Nephron progenitor cell (in vitro differentiated cells): ENCODE results near the gene LRP4.
A peak's percentile ranks its signal among the peaks of the same experiment; 100 is the strongest.

Experiments used
- DNase-seq: peaks from one replicate; pipeline ENCODE4 v3.0.0; 2021
- H3K27ac Mint-ChIP-seq: 2 replicates; pipeline ENCODE4 v1.8.0; 2021; ENCODE audit warnings: mild to moderate bottlenecking, moderate library complexity, mixed read lengths
- H3K27me3 Mint-ChIP-seq: 2 replicates; pipeline ENCODE4 v1.8.0; 2021; ENCODE audit warnings: mild to moderate bottlenecking, low read depth, mixed read lengths; ENCODE audit not compliant: poor library complexity
- H3K36me3 Mint-ChIP-seq: 2 replicates; pipeline ENCODE4 v1.8.0; 2021; ENCODE audit warnings: low read depth, mixed read lengths
- H3K4me1 Mint-ChIP-seq: 2 replicates; pipeline ENCODE4 v1.8.0; 2021; ENCODE audit warnings: mixed read lengths
- H3K4me3 Mint-ChIP-seq: 2 replicates; pipeline ENCODE4 v1.8.0; 2021; ENCODE audit warnings: mild to moderate bottlenecking, moderate library complexity, mixed read lengths
- H3K9me3 Mint-ChIP-seq: 2 replicates; pipeline ENCODE4 v1.8.0; 2021; ENCODE audit warnings: mild to moderate bottlenecking, moderate library complexity, mixed read lengths
- CTCF ChIP-seq: fragments of 200-600 bp; sonication (generic); IDR thresholded peaks from 2 replicates; pipeline ENCODE4 v1.5.0; 2021; ENCODE audit warnings: antibody characterized with exemption

Gene LRP4

GRCh38 chr11:46907606-46908005 is 10.7 kb downstream of the LRP4 start:
- Mint-ChIP-seq H3K27ac (peak overlapping the region; percentile 89), H3K4me1 (peaks cover 73% of the 10 kb centered on the region), H3K36me3 (peaks cover 36% of the 10 kb centered on the region), H3K27me3 (no peaks in the 10 kb centered on the region), H3K9me3 (no peaks in the 10 kb centered on the region), H3K4me3 (no peak overlapping the region)
- no peak for TF ChIP-seq CTCF
- no peak for DNase-seq

- DNase-seq: peak; percentile 18
- no peak for TF ChIP-seq CTCF
- Mint-ChIP-seq H3K4me1 (peaks cover 63% of the 10 kb centered on the region), H3K36me3 (peaks cover 39% of the 10 kb centered on the region), H3K27me3 (no peaks in the 10 kb centered on the region), H3K9me3 (no peaks in the 10 kb centered on the region), H3K27ac (peak overlapping the region; percentile 89), H3K4me3 (peak overlapping the region; percentile 45)
Measured at GRCh38 chr11:46906609-46907041, 11.7 kb downstream of the LRP4 start.

- Mint-ChIP-seq H3K27ac (peak overlapping the region; percentile 69), H3K4me3 (no peak overlapping the region), H3K27me3 (no peaks in the 10 kb centered on the region), H3K4me1 (peaks cover 55% of the 10 kb centered on the region), H3K36me3 (peaks cover 41% of the 10 kb centered on the region), H3K9me3 (no peaks in the 10 kb centered on the region)
- no peak for DNase-seq
- no peak for TF ChIP-seq CTCF
Measured at GRCh38 chr11:46905806-46906205, 12.5 kb downstream of the LRP4 start.

GRCh38 chr11:46903846-46904245 is 14.5 kb downstream of the LRP4 start:
- H3K27me3 Mint-ChIP-seq: no peaks in the 10 kb centered on the region
- no peak for DNase-seq
- no peak for TF ChIP-seq CTCF
- H3K27ac Mint-ChIP-seq: peak overlapping the region; percentile 14
- H3K4me1 Mint-ChIP-seq: peaks cover 44% of the 10 kb centered on the region
- peaks cover 4% of the 10 kb centered on the region for H3K9me3 Mint-ChIP-seq
- H3K4me3 Mint-ChIP-seq: no peak overlapping the region
- peaks cover 50% of the 10 kb centered on the region for H3K36me3 Mint-ChIP-seq

GRCh38 chr11:46902694-46903093 is 15.7 kb downstream of the LRP4 start:
- peaks cover 10% of the 10 kb centered on the region for H3K9me3 Mint-ChIP-seq
- DNase-seq: no peak
- peak overlapping the region; percentile 70 for H3K27ac Mint-ChIP-seq
- peaks cover 55% of the 10 kb centered on the region for H3K36me3 Mint-ChIP-seq
- no peaks in the 10 kb centered on the region for H3K27me3 Mint-ChIP-seq
- no peak overlapping the region for H3K4me3 Mint-ChIP-seq
- peaks cover 40% of the 10 kb centered on the region for H3K4me1 Mint-ChIP-seq
- TF ChIP-seq CTCF: no peak

- peaks cover 25% of the 10 kb centered on the region for H3K4me1 Mint-ChIP-seq
- no peak for DNase-seq
- no peak overlapping the region for H3K4me3 Mint-ChIP-seq
- peaks cover 58% of the 10 kb centered on the region for H3K36me3 Mint-ChIP-seq
- TF ChIP-seq CTCF: no peak
- peaks cover 10% of the 10 kb centered on the region for H3K9me3 Mint-ChIP-seq
- H3K27ac Mint-ChIP-seq: peak overlapping the region; percentile 45
- H3K27me3 Mint-ChIP-seq: no peaks in the 10 kb centered on the region
Measured at GRCh38 chr11:46901156-46901555, 17.2 kb downstream of the LRP4 start.
